CD4-positive, alpha-beta T cell (primary cell): Measurements from ENCODE around the gene RNF123. TPM values are rescaled to one million over a fixed set of nuclear protein-coding genes. Genes with fewer than 3 reads are reported as not detected.
"Not testable (repeated sequence)": the region's sequence is repeated elsewhere in the genome, so short reads cannot be mapped to it uniquely, and the experiment has no call there.

Experiments
- ATAC-seq: fragments of 200-7000 bp; cut with Tn5 transposase; one replicate; pipeline ENCODE4 v1.10.0; 2022; ENCODE audit warnings: mild to moderate bottlenecking; ENCODE audit not compliant: poor library complexity
- CTCF ChIA-PET: fragments of 350-600 bp; sonication (Branson Sonifier 250); formaldehyde crosslinking; loops from one replicate; lab custom pipeline; 2021; ENCODE audit warnings: antibody characterized with exemption, inconsistent platforms; lab: Charles Lee
- POLR2A ChIA-PET: fragments of 350-600 bp; sonication (Branson Sonifier 250); formaldehyde crosslinking; loops from one replicate; lab custom pipeline; 2021; ENCODE audit warnings: antibody characterized with exemption, inconsistent platforms; lab: Charles Lee
- DNase-seq, 14 experiments: peaks; one replicate each; pipeline ENCODE4 v3.0.0-alpha.2; 2013 to 2020; ENCODE audit warnings: mixed read lengths in 2 of 14
- H3K27ac ChIP-seq, 2 donors: one replicate each; pipeline versions ENCODE4 v1.5.1 to v1.7.0; 2013; ENCODE audit warnings: low read length in 2 of 2, low read depth in 1 of 2, mild to moderate bottlenecking in 1 of 2
- H3K27me3 ChIP-seq, 2 experiments: 1 replicate in 1 of 2; 2 replicates in 1 of 2; pipeline versions ENCODE4 v1.6.1 to v1.7.0; 2013; ENCODE audit warnings: low read length in 2 of 2, control low read depth in 1 of 2, mild to moderate bottlenecking in 1 of 2, moderate library complexity in 1 of 2; ENCODE audit not compliant: insufficient read depth in 2 of 2, control insufficient read depth in 1 of 2
- H3K36me3 ChIP-seq: one replicate; pipeline ENCODE4 v1.6.1; 2013; ENCODE audit warnings: low read length, control low read depth; ENCODE audit not compliant: insufficient read depth
- H3K4me1 ChIP-seq: one replicate; pipeline ENCODE4 v1.6.1; 2013; ENCODE audit warnings: low read length, control low read depth; ENCODE audit not compliant: insufficient read depth
- H3K4me3 ChIP-seq: one replicate; pipeline ENCODE4 v1.5.1; 2013; ENCODE audit warnings: mild to moderate bottlenecking, low read length, moderate library complexity
- H3K9me3 ChIP-seq, 2 experiments: 1 replicate in 1 of 2; 2 replicates in 1 of 2; pipeline versions ENCODE4 v1.6.1 to v1.7.0; 2013; ENCODE audit warnings: low read length in 2 of 2, mild to moderate bottlenecking in 2 of 2, control low read depth in 1 of 2, moderate library complexity in 1 of 2; ENCODE audit not compliant: control insufficient read depth in 1 of 2, insufficient read depth in 1 of 2
- H3K27ac Mint-ChIP-seq: one replicate; pipeline ENCODE4 v1.8.0; 2020; ENCODE audit warnings: mixed read lengths
- H3K27me3 Mint-ChIP-seq: one replicate; pipeline ENCODE4 v1.8.0; 2021; ENCODE audit warnings: mixed read lengths
- H3K36me3 Mint-ChIP-seq: one replicate; pipeline ENCODE4 v1.8.0; 2021; ENCODE audit warnings: low read depth, mixed read lengths
- H3K4me1 Mint-ChIP-seq: one replicate; pipeline ENCODE4 v1.8.0; 2021; ENCODE audit warnings: low read depth, mixed read lengths
- H3K4me3 Mint-ChIP-seq: one replicate; pipeline ENCODE4 v1.8.0; 2020; ENCODE audit warnings: mild to moderate bottlenecking, mixed read lengths
- H3K9me3 Mint-ChIP-seq: one replicate; pipeline ENCODE4 v1.8.0; 2020; ENCODE audit warnings: mixed read lengths
- intact Hi-C, 2 experiments: fragments of 100-400 bp; cut with DNase I in 1 of 2; cut with micrococcal nuclease in 1 of 2; formaldehyde crosslinking; loops; one replicate each; pipeline versions ENCODE4 v1.15.1 to v1.9.0; 2023 to 2025; cut with DNase I, micrococcal nuclease
- total RNA-seq, 174 experiments: library from RNA in 2 of 174; stranded (reverse) in 2 of 174; gene quantifications; one replicate each; pipeline ENCODE4 v1.2.3 and lab custom pipeline; 2021 to 2026

RNF123 gene
- total RNA-seq, 2 experiments from 2014 or later, result 28.8 to 29.7 TPM

- POLR2A ChIA-PET, H3K9me3 Mint-ChIP-seq, ATAC-seq, H3K9me3 ChIP-seq, H3K4me3 ChIP-seq, H3K27me3 Mint-ChIP-seq, H3K27ac Mint-ChIP-seq, H3K27ac ChIP-seq, H3K27me3 ChIP-seq, DNase-seq, intact Hi-C loops: not testable (repeated sequence)
- peaks cover 15% of the 10 kb centered on the region for H3K36me3 ChIP-seq
- peaks cover 32% of the 10 kb centered on the region for H3K36me3 Mint-ChIP-seq
- CTCF ChIA-PET, result interaction anchor here (2.1 kb wide), 1 partner anchor 148 kb away, joined by 5 read pairs; no protein-coding TSS in a partner anchor
- H3K4me1 Mint-ChIP-seq, result peaks cover 31% of the 10 kb centered on the region
- H3K4me1 ChIP-seq, result peaks cover 49% of the 10 kb centered on the region
- peak overlapping the region; percentile 65 for H3K4me3 Mint-ChIP-seq
These were observed 1.9 kb upstream of the RNF123 start for GRCh38 chr3:49687424-49687795.

GRCh38 chr3:49688338-49689045, 865 bp upstream of the RNF123 start:
- H3K4me1 Mint-ChIP-seq, result peaks cover 35% of the 10 kb centered on the region
- not testable (repeated sequence) for H3K27me3 ChIP-seq
- POLR2A ChIA-PET, result interaction anchor here (0.9 kb wide), 1 partner anchor 16 kb away, joined by 3 read pairs; no protein-coding TSS in a partner anchor

GRCh38 chr3:49689908-49690624, 709 bp downstream of the RNF123 start:
- peak overlapping the region in 1 of 2 donors; percentile 30 for H3K27ac ChIP-seq
- peak overlapping the region; percentile 91 for H3K27ac Mint-ChIP-seq
- H3K27me3 ChIP-seq, H3K27me3 Mint-ChIP-seq, H3K36me3 ChIP-seq, DNase-seq, CTCF ChIA-PET, ATAC-seq, H3K9me3 Mint-ChIP-seq, H3K9me3 ChIP-seq: not testable (repeated sequence)
- POLR2A ChIA-PET, result interaction anchor here (1.0 kb wide), 1 partner anchor 87 kb away, joined by 3 read pairs; no protein-coding TSS in a partner anchor
- H3K4me1 ChIP-seq, result peaks cover 49% of the 10 kb centered on the region
- peaks cover 12% of the 10 kb centered on the region for H3K36me3 Mint-ChIP-seq
- peaks cover 43% of the 10 kb centered on the region for H3K4me1 Mint-ChIP-seq
- H3K4me3 Mint-ChIP-seq, result peak overlapping the region; percentile 97
- intact Hi-C loops, result loop anchor here in 1 of 2 experiments (2.0 kb wide), 1 partner anchor 17 kb away; no protein-coding TSS in a partner anchor
- H3K4me3 ChIP-seq, result peak overlapping the region; percentile 98

More at GRCh38 chr3:49688338-49689045, 865 bp upstream of the RNF123 start:
- Mint-ChIP-seq H3K36me3 (peaks cover 23% of the 10 kb centered on the region), H3K4me3 (peak overlapping the region; percentile 97), H3K27ac (peak overlapping the region; percentile 91)
- peak in 2 of 14 experiments; percentile 35 to 42 for DNase-seq
- not testable (repeated sequence) for H3K36me3 ChIP-seq, H3K9me3 Mint-ChIP-seq, ATAC-seq, H3K9me3 ChIP-seq, H3K27me3 Mint-ChIP-seq
- Histone ChIP-seq H3K27ac (peak overlapping the region; percentile 64 to 87), H3K4me1 (peaks cover 49% of the 10 kb centered on the region), H3K4me3 (peak overlapping the region; percentile 98)
- CTCF ChIA-PET, result interaction anchor here (2.1 kb wide), 1 partner anchor 149 kb away, joined by 5 read pairs; no protein-coding TSS in a partner anchor
- intact Hi-C loops, result loop anchor here in 1 of 2 experiments (2.0 kb wide), 1 partner anchor 16 kb away; no protein-coding TSS in a partner anchor

GRCh38 chr3:49690856-49691255, 1.5 kb downstream of the RNF123 start:
- H3K9me3 ChIP-seq, H3K27me3 Mint-ChIP-seq, ATAC-seq, CTCF ChIA-PET, H3K36me3 ChIP-seq, DNase-seq, POLR2A ChIA-PET, intact Hi-C loops, H3K4me3 ChIP-seq, H3K27ac ChIP-seq, H3K9me3 Mint-ChIP-seq, H3K27me3 ChIP-seq: not testable (repeated sequence)
- H3K4me1 Mint-ChIP-seq, result peaks cover 43% of the 10 kb centered on the region
- H3K4me1 ChIP-seq, result peaks cover 48% of the 10 kb centered on the region
- peak overlapping the region; percentile 5 for H3K27ac Mint-ChIP-seq
- H3K36me3 Mint-ChIP-seq, result peaks cover 12% of the 10 kb centered on the region
- peak overlapping the region; percentile 97 for H3K4me3 Mint-ChIP-seq

- Mint-ChIP-seq H3K4me3 (peak overlapping the region; percentile 97), H3K36me3 (peaks cover 12% of the 10 kb centered on the region), H3K4me1 (peaks cover 43% of the 10 kb centered on the region)
- CTCF ChIA-PET, DNase-seq, H3K27ac Mint-ChIP-seq, H3K9me3 ChIP-seq, H3K36me3 ChIP-seq, intact Hi-C loops, ATAC-seq, H3K27me3 Mint-ChIP-seq, H3K27ac ChIP-seq, H3K9me3 Mint-ChIP-seq, H3K27me3 ChIP-seq, H3K4me3 ChIP-seq, POLR2A ChIA-PET: not testable (repeated sequence)
- H3K4me1 ChIP-seq, result peaks cover 42% of the 10 kb centered on the region
These were observed 2.1 kb downstream of the RNF123 start for GRCh38 chr3:49691481-49691880.

- POLR2A ChIA-PET, result interaction anchor here (0.6 to 0.7 kb wide), 2 partner anchors 210 to 999 kb away, joined by 3 read pairs; no protein-coding TSS in a partner anchor
- H3K4me3 Mint-ChIP-seq, DNase-seq, H3K27me3 ChIP-seq, ATAC-seq, H3K4me3 ChIP-seq, H3K27me3 Mint-ChIP-seq, H3K9me3 ChIP-seq, H3K27ac ChIP-seq, H3K27ac Mint-ChIP-seq, H3K9me3 Mint-ChIP-seq, intact Hi-C loops, CTCF ChIA-PET: not testable (repeated sequence)
- Histone ChIP-seq H3K4me1 (peaks cover 21% of the 10 kb centered on the region), H3K36me3 (peaks cover 16% of the 10 kb centered on the region)
- Mint-ChIP-seq H3K4me1 (peaks cover 31% of the 10 kb centered on the region), H3K36me3 (peaks cover 16% of the 10 kb centered on the region)
These were observed 5.2 kb downstream of the RNF123 start for GRCh38 chr3:49694409-49695070.
